ENCODE results near the gene ANKRD12. TPM values are rescaled to one million over a fixed set of nuclear protein-coding genes. Genes with fewer than 3 reads are reported as not detected.

The ANKRD12 gene
- total and polyA plus RNA-seq, 4 donors: 10.2 to 108 (median 50.0) TPM

DNA sequence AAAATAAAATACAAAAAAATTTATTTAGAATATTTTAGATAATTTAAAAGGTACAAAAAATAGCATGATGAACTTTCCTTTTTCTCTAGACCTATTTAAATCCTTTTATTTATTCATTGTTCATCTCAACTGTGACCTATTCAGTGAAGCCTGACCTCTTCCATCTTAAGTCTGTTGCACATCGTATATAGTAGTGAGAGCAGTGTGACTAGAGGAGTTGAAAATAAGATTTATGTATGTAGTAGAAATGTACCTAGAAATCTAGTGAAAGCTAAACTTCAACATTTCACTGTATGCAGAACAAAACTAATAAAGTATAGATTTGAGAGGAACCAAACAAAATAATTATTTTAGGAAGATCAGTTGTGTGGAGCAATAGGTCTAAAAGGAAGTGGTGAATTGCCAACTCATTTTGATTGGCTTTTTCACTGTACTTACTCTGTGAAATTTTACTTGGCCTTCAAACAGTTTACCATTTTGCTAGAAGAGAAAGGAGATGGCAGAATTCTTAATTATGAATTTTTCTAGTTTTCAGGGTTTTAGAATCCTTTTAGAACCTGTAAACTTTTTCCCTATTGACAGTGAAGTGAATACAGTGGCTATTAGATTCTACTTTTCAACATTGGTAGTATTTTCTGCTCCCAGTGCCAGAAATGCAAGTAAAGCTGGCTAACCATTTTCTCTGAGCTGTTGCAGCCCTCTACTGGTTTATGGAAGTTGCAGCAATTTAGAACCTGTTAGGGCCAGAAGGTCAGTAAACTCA is 11.0 kb downstream of the ANKRD12 start:
- Histone ChIP-seq H3K36me3 (ENCODE audit: control insufficient read depth in 4 of 4, insufficient read depth in 4 of 4, low read length in 4 of 4) (no peaks in the 10 kb centered on the region), H3K4me1 (ENCODE audit: control insufficient read depth in 5 of 5, insufficient read depth in 5 of 5, low read length in 5 of 5) (peaks cover 0 to 16% (median 11%) of the 10 kb centered on the region in 5 donors), H3K9ac (ENCODE audit: insufficient read depth in 1 of 2, low read length in 2 of 2) (no peak overlapping the region), H3K9me3 (ENCODE audit: control insufficient read depth in 4 of 4, insufficient read depth in 3 of 4, low read length in 3 of 4) (no peaks in the 10 kb centered on the region), H3K27ac (ENCODE audit: low read depth in 1 of 2, low read length in 1 of 2) (no peak overlapping the region), H3K4me3 (no peak overlapping the region), H3K27me3 (ENCODE audit: control insufficient read depth in 3 of 3, insufficient read depth in 3 of 3, low read length in 2 of 3) (no peaks in the 10 kb centered on the region)
- peak; percentile 85 for ATAC-seq (ENCODE audit: insufficient read depth, low FRiP score)
- TF ChIP-seq, protein P1, sequence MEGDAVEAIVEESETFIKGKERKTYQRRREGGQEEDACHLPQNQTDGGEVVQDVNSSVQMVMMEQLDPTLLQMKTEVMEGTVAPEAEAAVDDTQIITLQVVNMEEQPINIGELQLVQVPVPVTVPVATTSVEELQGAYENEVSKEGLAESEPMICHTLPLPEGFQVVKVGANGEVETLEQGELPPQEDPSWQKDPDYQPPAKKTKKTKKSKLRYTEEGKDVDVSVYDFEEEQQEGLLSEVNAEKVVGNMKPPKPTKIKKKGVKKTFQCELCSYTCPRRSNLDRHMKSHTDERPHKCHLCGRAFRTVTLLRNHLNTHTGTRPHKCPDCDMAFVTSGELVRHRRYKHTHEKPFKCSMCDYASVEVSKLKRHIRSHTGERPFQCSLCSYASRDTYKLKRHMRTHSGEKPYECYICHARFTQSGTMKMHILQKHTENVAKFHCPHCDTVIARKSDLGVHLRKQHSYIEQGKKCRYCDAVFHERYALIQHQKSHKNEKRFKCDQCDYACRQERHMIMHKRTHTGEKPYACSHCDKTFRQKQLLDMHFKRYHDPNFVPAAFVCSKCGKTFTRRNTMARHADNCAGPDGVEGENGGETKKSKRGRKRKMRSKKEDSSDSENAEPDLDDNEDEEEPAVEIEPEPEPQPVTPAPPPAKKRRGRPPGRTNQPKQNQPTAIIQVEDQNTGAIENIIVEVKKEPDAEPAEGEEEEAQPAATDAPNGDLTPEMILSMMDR (IDR thresholded peaks at IDR 0.05; ENCODE audit: control extremely low read depth, extremely low read depth): peak; percentile 65
- WGBS, 2 donors: 6 to 19% methylated on average over 1 of the region's 1 CpG
- peak; percentile 43 to 85 (median 82) for DNase-seq

DNA sequence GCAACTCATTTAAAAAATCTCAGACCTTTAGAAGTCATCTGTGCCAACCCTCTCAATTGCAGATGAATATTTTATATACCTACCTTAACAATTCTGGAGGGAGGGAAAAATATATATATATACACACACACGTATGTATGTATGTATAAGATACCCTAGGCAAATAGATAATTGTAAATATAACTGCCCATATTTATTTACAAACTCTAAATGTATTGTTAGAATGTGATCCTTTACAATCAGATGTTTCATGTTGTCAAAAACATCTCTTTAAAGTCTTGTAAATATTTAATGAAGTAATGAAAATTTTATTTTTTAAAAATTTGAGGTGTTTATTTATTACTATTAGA is 11.6 kb downstream of the ANKRD12 start:
- H3K27ac ChIP-seq (ENCODE audit: low read depth in 1 of 2, low read length in 1 of 2): no peak overlapping the region
- ATAC-seq (ENCODE audit: insufficient read depth, low FRiP score): no peak
- no peaks in the 10 kb centered on the region for H3K9me3 ChIP-seq (ENCODE audit: control insufficient read depth in 4 of 4, insufficient read depth in 3 of 4, low read length in 3 of 4)

DNA sequence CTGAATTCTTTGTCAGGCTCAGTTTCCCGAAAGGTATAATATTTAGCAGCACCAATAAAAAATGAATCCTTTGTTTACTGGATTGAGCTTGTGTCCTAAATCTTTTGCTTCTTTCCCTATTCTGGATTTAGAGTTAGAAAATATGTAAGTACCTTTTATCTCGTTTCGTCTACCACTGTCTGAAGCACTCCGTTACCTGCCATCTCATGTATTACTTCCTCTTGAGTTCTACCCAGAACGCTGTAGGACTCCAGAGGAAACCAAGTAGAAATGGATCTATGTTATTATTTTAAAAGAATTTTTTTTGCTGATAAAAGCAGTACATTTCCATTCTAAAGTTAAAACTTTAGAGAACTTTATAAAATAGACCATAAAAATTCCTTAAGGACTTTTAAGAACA is 13.5 kb downstream of the ANKRD12 start:
- Histone ChIP-seq H3K9me3 (ENCODE audit: control insufficient read depth in 4 of 4, insufficient read depth in 3 of 4, low read length in 3 of 4) (no peaks in the 10 kb centered on the region), H3K4me3 (no peak overlapping the region), H3K27me3 (ENCODE audit: control insufficient read depth in 3 of 3, insufficient read depth in 3 of 3, low read length in 2 of 3) (no peaks in the 10 kb centered on the region), H3K9ac (ENCODE audit: insufficient read depth in 1 of 2, low read length in 2 of 2) (no peak overlapping the region), H3K4me1 (ENCODE audit: control insufficient read depth in 5 of 5, insufficient read depth in 5 of 5, low read length in 5 of 5) (peaks cover 0 to 16% (median 11%) of the 10 kb centered on the region in 5 donors), H3K27ac (ENCODE audit: low read depth in 1 of 2, low read length in 1 of 2) (no peak overlapping the region), H3K36me3 (ENCODE audit: control insufficient read depth in 4 of 4, insufficient read depth in 4 of 4, low read length in 4 of 4) (no peaks in the 10 kb centered on the region)
- TF ChIP-seq, protein P1 (IDR thresholded peaks at IDR 0.05; ENCODE audit: control extremely low read depth, extremely low read depth): no peak
- ATAC-seq (ENCODE audit: insufficient read depth, low FRiP score) (no peak), DNase-seq (no peak)
- 31 to 52% methylated on average over 5 of the region's 5 CpGs for WGBS, 2 donors

More for the DNA sequence above, 11.6 kb downstream of the ANKRD12 start:
- Histone ChIP-seq H3K4me1 (ENCODE audit: control insufficient read depth in 5 of 5, insufficient read depth in 5 of 5, low read length in 5 of 5) (peaks cover 0 to 16% (median 11%) of the 10 kb centered on the region in 5 donors), H3K27me3 (ENCODE audit: control insufficient read depth in 3 of 3, insufficient read depth in 3 of 3, low read length in 2 of 3) (no peaks in the 10 kb centered on the region), H3K9ac (ENCODE audit: insufficient read depth in 1 of 2, low read length in 2 of 2) (no peak overlapping the region), H3K4me3 (no peak overlapping the region), H3K36me3 (ENCODE audit: control insufficient read depth in 4 of 4, insufficient read depth in 4 of 4, low read length in 4 of 4) (no peaks in the 10 kb centered on the region)
- DNase-seq: no peak
- TF ChIP-seq, protein P1 (IDR thresholded peaks at IDR 0.05; ENCODE audit: control extremely low read depth, extremely low read depth): no peak
- 17 to 47% methylated on average over 1 of the region's 1 CpG for WGBS, 2 donors
